ENCODE results near the gene LAMC3. TPM values are rescaled to one million over a fixed set of nuclear protein-coding genes. Genes with fewer than 3 reads are reported as not detected.
"Not testable (repeated sequence)": the region's sequence is repeated elsewhere in the genome, so short reads cannot be mapped to it uniquely, and the experiment has no call there.

LAMC3 gene
- total RNA-seq, 1 donor from 2014 or later = 17.8 TPM

GRCh38 chr9:130991778-130992681, 16.9 kb upstream of the LAMC3 start:
- no peak for DNase-seq (ENCODE audit: low spot score)

GRCh38 chr9:130992682-130993032, 16.3 kb upstream of the LAMC3 start:
- no peak for DNase-seq (ENCODE audit: low spot score)

- no peak for DNase-seq (ENCODE audit: low spot score)
Observed at GRCh38 chr9:130993303-130994030, 15.5 kb upstream of the LAMC3 start.

- no peak for DNase-seq (ENCODE audit: low spot score)
Observed at GRCh38 chr9:130994135-130995085, 14.6 kb upstream of the LAMC3 start.

GRCh38 chr9:130995086-130996011, 13.6 kb upstream of the LAMC3 start:
- peak; percentile 70 for DNase-seq (ENCODE audit: low spot score)

- DNase-seq (ENCODE audit: low spot score) = no peak
Observed at GRCh38 chr9:130996205-130996604, 12.8 kb upstream of the LAMC3 start.

GRCh38 chr9:130996676-130997394, 12.1 kb upstream of the LAMC3 start:
- no peak for DNase-seq (ENCODE audit: low spot score)

- DNase-seq (ENCODE audit: low spot score) = no peak
Observed at GRCh38 chr9:130997395-130997684, 11.6 kb upstream of the LAMC3 start.

GRCh38 chr9:130997925-130998596, 10.9 kb upstream of the LAMC3 start:
- peak; percentile 51 for DNase-seq (ENCODE audit: low spot score)

- no peak for DNase-seq (ENCODE audit: low spot score)
Observed at GRCh38 chr9:130998597-130999244, 10.3 kb upstream of the LAMC3 start.

- no peak for DNase-seq (ENCODE audit: low spot score)
Observed at GRCh38 chr9:130999245-130999623, 9.7 kb upstream of the LAMC3 start.

- DNase-seq (ENCODE audit: low spot score) = not testable (repeated sequence)
Observed at GRCh38 chr9:131000526-131000925, 8.4 kb upstream of the LAMC3 start.

GRCh38 chr9:131001021-131001420, 8.0 kb upstream of the LAMC3 start:
- DNase-seq (ENCODE audit: low spot score) = no peak

GRCh38 chr9:131001990-131002389, 7.0 kb upstream of the LAMC3 start:
- no peak for DNase-seq (ENCODE audit: low spot score)

GRCh38 chr9:131006601-131007000, 2.4 kb upstream of the LAMC3 start:
- no peak for DNase-seq (ENCODE audit: low spot score)

- no peak for DNase-seq (ENCODE audit: low spot score)
Observed at GRCh38 chr9:131008086-131008485, 888 bp upstream of the LAMC3 start.

GRCh38 chr9:131008563-131008908, 438 bp upstream of the LAMC3 start:
- DNase-seq (ENCODE audit: low spot score) = no peak

GRCh38 chr9:131010482-131011273, 1.7 kb downstream of the LAMC3 start:
- DNase-seq (ENCODE audit: low spot score) = peak; percentile 34
